Measurements from ENCODE around the gene ATP8B4.

ATP8B4 gene

DNA sequence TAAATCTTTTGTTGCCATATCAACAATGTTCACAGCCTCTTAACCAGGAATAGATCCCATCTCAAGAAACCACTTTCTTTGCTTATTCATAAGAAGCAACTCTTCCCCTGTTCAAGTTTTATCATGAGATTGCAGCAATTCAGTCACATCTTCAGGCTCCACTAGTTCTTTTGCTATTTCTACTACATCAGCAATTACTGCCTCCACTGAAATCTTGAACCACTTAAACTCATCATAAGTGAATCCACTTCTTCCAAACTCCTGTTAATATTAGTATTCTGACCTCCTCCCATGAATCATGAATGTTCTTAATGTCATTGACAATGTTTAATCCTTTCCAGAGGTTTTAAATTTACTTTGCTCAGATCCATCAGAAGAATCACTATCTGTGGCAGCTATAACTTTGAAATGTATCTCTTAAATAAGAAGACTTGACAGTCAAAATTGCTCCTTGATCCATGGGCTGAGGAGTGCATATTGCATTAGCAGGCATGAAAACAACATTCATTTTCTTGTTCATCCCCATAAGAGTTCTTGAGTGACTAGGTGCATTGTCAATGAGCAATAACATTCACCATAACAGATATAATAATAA, 292.3 kb downstream of the ATP8B4 start:
- Histone ChIP-seq H3K27ac (ENCODE audit: poor library complexity, severe bottlenecking) (no peak overlapping the region), H3K4me1 (ENCODE audit: insufficient read depth, poor library complexity, severe bottlenecking) (peaks cover 3% of the 10 kb centered on the region), H3K4me3 (ENCODE audit: severe bottlenecking) (no peak overlapping the region), H3K27me3 (ENCODE audit: insufficient read depth, poor library complexity, severe bottlenecking) (no peaks in the 10 kb centered on the region), H3K9me3 (ENCODE audit: severe bottlenecking) (no peaks in the 10 kb centered on the region), H3K36me3 (ENCODE audit: low read depth) (no peaks in the 10 kb centered on the region)
- DNase-seq (ENCODE audit: low spot score) (no peak), ATAC-seq (ENCODE audit: low read depth) (no peak)
- TF ChIP-seq, protein P1, sequence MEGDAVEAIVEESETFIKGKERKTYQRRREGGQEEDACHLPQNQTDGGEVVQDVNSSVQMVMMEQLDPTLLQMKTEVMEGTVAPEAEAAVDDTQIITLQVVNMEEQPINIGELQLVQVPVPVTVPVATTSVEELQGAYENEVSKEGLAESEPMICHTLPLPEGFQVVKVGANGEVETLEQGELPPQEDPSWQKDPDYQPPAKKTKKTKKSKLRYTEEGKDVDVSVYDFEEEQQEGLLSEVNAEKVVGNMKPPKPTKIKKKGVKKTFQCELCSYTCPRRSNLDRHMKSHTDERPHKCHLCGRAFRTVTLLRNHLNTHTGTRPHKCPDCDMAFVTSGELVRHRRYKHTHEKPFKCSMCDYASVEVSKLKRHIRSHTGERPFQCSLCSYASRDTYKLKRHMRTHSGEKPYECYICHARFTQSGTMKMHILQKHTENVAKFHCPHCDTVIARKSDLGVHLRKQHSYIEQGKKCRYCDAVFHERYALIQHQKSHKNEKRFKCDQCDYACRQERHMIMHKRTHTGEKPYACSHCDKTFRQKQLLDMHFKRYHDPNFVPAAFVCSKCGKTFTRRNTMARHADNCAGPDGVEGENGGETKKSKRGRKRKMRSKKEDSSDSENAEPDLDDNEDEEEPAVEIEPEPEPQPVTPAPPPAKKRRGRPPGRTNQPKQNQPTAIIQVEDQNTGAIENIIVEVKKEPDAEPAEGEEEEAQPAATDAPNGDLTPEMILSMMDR (IDR thresholded peaks at IDR 0.05; ENCODE audit: poor library complexity, severe bottlenecking) = no peak

DNA sequence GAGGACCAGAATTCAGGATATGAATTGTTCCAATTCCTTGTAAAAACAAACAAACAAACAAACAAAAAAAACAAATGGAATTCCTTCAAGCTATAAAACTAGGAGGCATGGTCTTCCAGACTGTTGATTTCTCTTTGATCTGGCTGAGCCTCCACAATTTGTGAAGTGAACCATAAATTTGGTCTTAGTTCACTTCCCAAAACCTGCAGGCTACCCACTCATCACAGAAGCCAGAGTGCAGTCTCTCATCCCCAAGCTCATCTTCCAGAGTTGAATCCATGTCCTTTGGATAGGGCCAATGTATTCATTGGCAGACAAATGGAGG, 294.3 kb downstream of the ATP8B4 start:
- Histone ChIP-seq H3K27ac (ENCODE audit: poor library complexity, severe bottlenecking) (no peak overlapping the region), H3K4me1 (ENCODE audit: insufficient read depth, poor library complexity, severe bottlenecking) (no peaks in the 10 kb centered on the region), H3K36me3 (ENCODE audit: low read depth) (no peaks in the 10 kb centered on the region), H3K4me3 (ENCODE audit: severe bottlenecking) (no peak overlapping the region), H3K9me3 (ENCODE audit: severe bottlenecking) (no peaks in the 10 kb centered on the region), H3K27me3 (ENCODE audit: insufficient read depth, poor library complexity, severe bottlenecking) (no peaks in the 10 kb centered on the region)
- TF ChIP-seq, protein P1 (IDR thresholded peaks at IDR 0.05; ENCODE audit: poor library complexity, severe bottlenecking) = no peak
- ATAC-seq (ENCODE audit: low read depth) = no peak
- DNase-seq (ENCODE audit: low spot score) = no peak

DNA sequence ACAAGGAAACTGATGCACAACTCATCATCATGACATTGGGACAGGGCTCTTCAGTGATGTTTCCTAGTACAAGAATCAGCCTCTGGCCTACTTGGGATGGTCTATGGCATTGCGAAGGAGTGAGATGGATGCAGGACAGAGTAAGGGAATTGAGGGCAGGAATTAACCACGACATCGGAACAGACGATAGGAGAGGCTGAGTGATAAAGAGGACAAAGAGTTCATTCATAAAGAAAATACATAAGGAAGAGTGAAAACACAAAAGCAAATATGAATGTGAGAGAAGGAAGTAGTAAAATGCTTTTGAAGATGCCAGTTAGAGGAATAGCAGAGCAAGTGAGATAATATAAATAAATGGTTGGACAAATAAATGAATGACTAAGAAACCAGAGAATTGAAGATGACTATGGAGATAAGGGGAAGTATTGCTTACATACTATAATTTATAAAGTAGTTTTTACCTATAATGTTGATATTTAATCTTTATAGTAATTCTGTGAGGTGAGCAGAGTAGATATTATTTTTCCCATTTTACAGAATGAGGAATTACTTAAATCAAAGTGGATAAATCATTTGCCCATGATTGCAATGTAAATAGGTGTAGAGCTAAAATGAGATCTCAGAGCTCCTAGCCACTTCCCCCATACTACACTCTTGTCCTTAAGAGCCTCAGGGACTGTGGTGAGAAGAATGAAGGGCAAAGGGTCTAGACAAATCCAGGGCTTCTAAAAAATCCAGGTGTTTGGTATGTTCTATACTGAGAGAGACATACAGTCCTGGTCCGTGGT, 294.9 kb downstream of the ATP8B4 start:
- TF ChIP-seq, protein P1 (IDR thresholded peaks at IDR 0.05; ENCODE audit: poor library complexity, severe bottlenecking) = no peak
- Histone ChIP-seq H3K4me3 (ENCODE audit: severe bottlenecking) (no peak overlapping the region), H3K4me1 (ENCODE audit: insufficient read depth, poor library complexity, severe bottlenecking) (no peaks in the 10 kb centered on the region), H3K27me3 (ENCODE audit: insufficient read depth, poor library complexity, severe bottlenecking) (no peaks in the 10 kb centered on the region), H3K27ac (ENCODE audit: poor library complexity, severe bottlenecking) (no peak overlapping the region), H3K9me3 (ENCODE audit: severe bottlenecking) (no peaks in the 10 kb centered on the region), H3K36me3 (ENCODE audit: low read depth) (no peaks in the 10 kb centered on the region)
- DNase-seq (ENCODE audit: low spot score) = no peak
- no peak for ATAC-seq (ENCODE audit: low read depth)

DNA sequence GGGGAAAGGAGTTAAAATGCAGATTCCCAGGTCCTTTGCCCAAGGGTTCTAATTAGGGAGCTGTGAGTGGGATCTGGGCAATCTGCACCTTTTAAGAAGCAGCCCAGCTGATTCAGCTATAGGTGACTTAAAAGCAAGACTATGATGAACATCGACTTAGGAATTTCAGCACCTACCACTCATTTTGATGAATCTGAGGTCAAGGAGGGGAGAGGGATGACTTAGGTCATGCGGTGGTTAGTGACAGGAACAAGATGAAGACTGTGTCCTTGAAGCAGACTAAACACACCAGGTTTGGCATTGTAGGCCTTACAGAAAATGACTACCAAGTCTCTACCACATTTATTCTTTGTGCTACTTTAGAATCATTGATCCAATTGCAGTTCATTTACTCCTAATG, 301.9 kb downstream of the ATP8B4 start:
- DNase-seq (ENCODE audit: low spot score) (no peak), ATAC-seq (ENCODE audit: low read depth) (no peak)
- no peak overlapping the region for H3K27ac ChIP-seq (ENCODE audit: poor library complexity, severe bottlenecking)
- H3K4me3 ChIP-seq (ENCODE audit: severe bottlenecking) = no peak overlapping the region
- TF ChIP-seq, protein P1 (IDR thresholded peaks at IDR 0.05; ENCODE audit: poor library complexity, severe bottlenecking) = no peak
- H3K36me3 ChIP-seq (ENCODE audit: low read depth) = no peaks in the 10 kb centered on the region
- no peaks in the 10 kb centered on the region for H3K27me3 ChIP-seq (ENCODE audit: insufficient read depth, poor library complexity, severe bottlenecking)
- H3K4me1 ChIP-seq (ENCODE audit: insufficient read depth, poor library complexity, severe bottlenecking) = no peaks in the 10 kb centered on the region
- H3K9me3 ChIP-seq (ENCODE audit: severe bottlenecking) = no peaks in the 10 kb centered on the region

DNA sequence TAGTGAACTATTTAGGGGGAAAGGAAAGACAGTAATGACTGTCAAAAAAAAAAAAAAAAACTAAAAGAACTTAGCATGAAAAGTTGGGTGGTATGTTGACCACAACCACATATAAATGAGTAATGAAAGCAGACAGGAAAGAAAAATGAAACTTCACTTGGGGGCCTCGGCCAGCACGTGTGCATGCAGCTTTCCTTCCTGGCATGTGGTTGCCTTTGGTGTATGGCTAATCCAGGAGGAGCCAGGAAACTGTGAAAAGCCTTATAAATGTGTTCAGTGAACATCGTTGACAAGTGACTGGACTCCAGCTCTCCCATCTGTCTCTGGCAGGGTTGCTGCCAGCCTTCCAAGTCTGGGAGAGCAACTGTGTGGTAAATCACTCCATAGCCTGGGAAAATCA, 303.1 kb downstream of the ATP8B4 start:
- 0 out of 3 replicates have a peak, but pooled peaks have one; percentile 29 for ATAC-seq (ENCODE audit: low read depth)

More for the DNA sequence above, 303.1 kb downstream of the ATP8B4 start:
- Histone ChIP-seq H3K4me1 (ENCODE audit: insufficient read depth, poor library complexity, severe bottlenecking) (no peaks in the 10 kb centered on the region), H3K36me3 (ENCODE audit: low read depth) (no peaks in the 10 kb centered on the region), H3K27ac (ENCODE audit: poor library complexity, severe bottlenecking) (no peak overlapping the region), H3K27me3 (ENCODE audit: insufficient read depth, poor library complexity, severe bottlenecking) (no peaks in the 10 kb centered on the region), H3K9me3 (ENCODE audit: severe bottlenecking) (no peaks in the 10 kb centered on the region), H3K4me3 (ENCODE audit: severe bottlenecking) (no peak overlapping the region)
- no peak for DNase-seq (ENCODE audit: low spot score)
- TF ChIP-seq, protein P1 (IDR thresholded peaks at IDR 0.05; ENCODE audit: poor library complexity, severe bottlenecking) = no peak
